Adrenal gland (tissue), 12 donors: ENCODE data around the gene MYMK. TPM values are rescaled to one million over a fixed set of nuclear protein-coding genes. Genes with fewer than 3 reads are reported as not detected.

Experiments used
- DNase-seq, 7 donors: peaks; one replicate each; pipeline ENCODE4 v3.0.0-alpha.2; 2019 to 2020
- H3K27ac ChIP-seq, 5 donors: fragments of 200-600 bp; sonication (generic) in 4 of 5; 1 replicate in 3 of 5; 2 replicates in 2 of 5; pipeline versions ENCODE4 v1.5.1 to v1.8.0; 2016 to 2020; ENCODE audit warnings: mild to moderate bottlenecking in 1 of 5
- H3K27me3 ChIP-seq: fragments of 200-600 bp; 2 replicates; pipeline ENCODE4 v1.8.0; 2021
- H3K36me3 ChIP-seq, 2 donors: fragments of 200-600 bp; replicated peaks in 1 of 2; 1 replicate in 1 of 2; 2 replicates in 1 of 2; pipeline versions ENCODE4 v1.5.1 to v1.8.0; 2018 to 2022
- H3K4me1 ChIP-seq, 2 donors: fragments of 200-600 bp; replicated peaks in 1 of 2; 1 replicate in 1 of 2; 2 replicates in 1 of 2; pipeline versions ENCODE4 v1.5.1 to v1.8.0; 2018 to 2021
- H3K4me3 ChIP-seq, 4 donors: fragments of 200-600 bp; sonication (generic) in 3 of 4; one replicate each; pipeline ENCODE4 v1.5.1; 2016 to 2018
- H3K9me3 ChIP-seq, 3 donors: fragments of 200-600 bp; sonication (generic) in 1 of 3; replicated peaks in 1 of 3; 1 replicate in 2 of 3; 2 replicates in 1 of 3; pipeline versions ENCODE4 v1.5.1 to v1.8.0; 2016 to 2021
- CTCF ChIP-seq, 6 experiments: fragments of 450-650 bp in 4 of 6; fragments of 200-600 bp in 2 of 6; sonication (generic) in 1 of 6; IDR thresholded peaks; 1 replicate in 5 of 6; 2 replicates in 1 of 6; pipeline versions ENCODE4 v1.5.1 to v1.8.0; 2016 to 2021; ENCODE audit warnings: antibody characterized with exemption in 6 of 6, mild to moderate bottlenecking in 2 of 6, moderate library complexity in 1 of 6
- POLR2A ChIP-seq, 2 donors: fragments of 450-650 bp; IDR thresholded peaks; one replicate each; pipeline ENCODE4 v1.6.1; 2017; ENCODE audit warnings: antibody characterized with exemption in 2 of 2, mild to moderate bottlenecking in 2 of 2, moderate library complexity in 1 of 2
- WGBS, 4 donors: extraction: QIAGEN DNeasy Blood & Tissue Kit in 2 of 4; methylation state at CpG; one replicate each; pipeline versions ENCODE4 v1.1.5 to v1.1.7; 2013 to 2017; 5-methylcytosine and 5-hydroxymethylcytosine counted together
- intact Hi-C, 2 donors: fragments of 100-400 bp; cut with DNase I; formaldehyde crosslinking; loops; one replicate each; pipeline versions ENCODE4 v1.14.1 to v1.15.0; 2022 to 2023
- polyA plus RNA-seq, 3 donors: library from polyadenylated mRNA; stranded (reverse); fragments of 200-250 nt in 2 of 3; fragments of 350-450 nt in 1 of 3; fragmentation: Illumina TruSeq in 1 of 3; extraction: RNeasy Lipid Tissue Mini Kit (QIAGEN cat#74804) in 1 of 3; gene quantifications; one replicate each; pipeline ENCODE4 v1.2.3, GENCODE V29; 2013 to 2014
- total RNA-seq, 9 donors: library from RNA; depleted of rRNA in 4 of 9; stranded (reverse); fragments of >200 nt in 4 of 9; fragments of 120-200 nt in 1 of 9; fragmentation: NEBNext Ultra II Directional in 1 of 9; extraction: Animal tissue kit (Norgen Biotek cat#: 25700) in 1 of 9; gene quantifications; one replicate each; pipeline versions ENCODE4 v1.1.0 to v1.2.4, GENCODE V29; 2013 to 2023
- donor health status: healthy with polysubstance abuse.
- donor health status: Bipolar disorder and iron deficiency.
- donor health status: DM: yes; HTN: yes; CAD: no.
- donor health status: DM: no; HTN: no; CAD: no.
- donor health status: DM: no; HTN: no; CAD: no.
- donor health status: DM: yes; HTN: yes; CAD: no.

MYMK gene
- total and polyA plus RNA-seq, 12 donors: not detected

GRCh38 chr9:133569121-133569785, 44.5 kb upstream of the MYMK start:
- 77 to 83% (median 79%) methylated on average over 11 to 14 of the region's 14 CpGs for WGBS, 4 donors
- TF ChIP-seq CTCF (IDR thresholded peaks at IDR 0.05) (no peak), POLR2A (IDR thresholded peaks at IDR 0.05) (no peak)
- H3K4me1 ChIP-seq: no peaks in the 10 kb centered on the region
- intact Hi-C loops: no loop called here
- DNase-seq: no peak
- no peak overlapping the region for H3K4me3 ChIP-seq
- H3K36me3 ChIP-seq: no peaks in the 10 kb centered on the region
- H3K9me3 ChIP-seq: no peaks in the 10 kb centered on the region
- H3K27ac ChIP-seq: no peak overlapping the region
- no peaks in the 10 kb centered on the region for H3K27me3 ChIP-seq

- DNase-seq: no peak
- H3K36me3 ChIP-seq: no peaks in the 10 kb centered on the region
- 80 to 92% (median 91%) methylated on average over 1 to 33 of the region's 33 CpGs for WGBS, 4 donors
These were observed 43.4 kb upstream of the MYMK start for GRCh38 chr9:133568186-133568585.

GRCh38 chr9:133566817-133567216, 42.1 kb upstream of the MYMK start:
- no peaks in the 10 kb centered on the region for H3K36me3 ChIP-seq
- no peaks in the 10 kb centered on the region for H3K27me3 ChIP-seq
- H3K4me1 ChIP-seq: peaks cover 0 to 6% of the 10 kb centered on the region in 2 donors
- no peak overlapping the region for H3K4me3 ChIP-seq
- TF ChIP-seq POLR2A (IDR thresholded peaks at IDR 0.05) (no peak), CTCF (IDR thresholded peaks at IDR 0.05) (no peak)
- no peak for DNase-seq
- no peaks in the 10 kb centered on the region for H3K9me3 ChIP-seq
- WGBS, 4 donors: 75 to 90% (median 86%) methylated on average over 9 to 17 of the region's 17 CpGs
- no peak overlapping the region for H3K27ac ChIP-seq
- intact Hi-C loops: no loop called here

More at GRCh38 chr9:133568186-133568585, 43.4 kb upstream of the MYMK start:
- H3K9me3 ChIP-seq: no peaks in the 10 kb centered on the region
- peaks cover 0 to 3% of the 10 kb centered on the region in 2 donors for H3K4me1 ChIP-seq
- H3K27ac ChIP-seq: no peak overlapping the region
- TF ChIP-seq CTCF (IDR thresholded peaks at IDR 0.05) (no peak), POLR2A (IDR thresholded peaks at IDR 0.05) (no peak)
- intact Hi-C loops: no loop called here
- no peaks in the 10 kb centered on the region for H3K27me3 ChIP-seq
- H3K4me3 ChIP-seq: no peak overlapping the region

GRCh38 chr9:133566382-133566781, 41.6 kb upstream of the MYMK start:
- Histone ChIP-seq H3K27ac (peak overlapping the region in 1 of 5 donors; percentile 79), H3K36me3 (peaks cover 0 to under 1% of the 10 kb centered on the region in 2 donors), H3K27me3 (no peaks in the 10 kb centered on the region), H3K9me3 (no peaks in the 10 kb centered on the region), H3K4me3 (no peak overlapping the region), H3K4me1 (peaks cover 0 to 6% of the 10 kb centered on the region in 2 donors)
- intact Hi-C loops: no loop called here
- WGBS, 4 donors: 73 to 91% (median 90%) methylated on average over 10 to 14 of the region's 14 CpGs
- DNase-seq: no peak
- no peak for TF ChIP-seq CTCF (IDR thresholded peaks at IDR 0.05)
- TF ChIP-seq POLR2A (IDR thresholded peaks at IDR 0.05): no peak
